Naive B cell (primary cell): ENCODE data around the gene SLCO4A1. TPM values are rescaled to one million over a fixed set of nuclear protein-coding genes. Genes with fewer than 3 reads are reported as not detected.

ENCODE experiments used
- ATAC-seq, 2 donors: fragments of 150-1000 bp; cut with Tn5 transposase; 2 replicates each; pipeline ENCODE4 v1.10.0; 2021; ENCODE audit warnings: low read depth in 2 of 2, mild to moderate bottlenecking in 2 of 2, moderate library complexity in 2 of 2
- DNase-seq: peaks from one replicate; pipeline ENCODE4 v3.0.0; 2022
- H3K27ac Mint-ChIP-seq, 6 donors: one replicate each; pipeline ENCODE4 v1.8.0; 2020 to 2022; ENCODE audit warnings: mild to moderate bottlenecking in 6 of 6, mixed read lengths in 6 of 6, moderate library complexity in 5 of 6, inconsistent platforms in 2 of 6
- H3K27me3 Mint-ChIP-seq, 3 donors: one replicate each; pipeline ENCODE4 v1.8.0; 2021 to 2022; ENCODE audit warnings: mixed read lengths in 3 of 3, mild to moderate bottlenecking in 1 of 3
- H3K36me3 Mint-ChIP-seq, 2 donors: one replicate each; pipeline ENCODE4 v1.8.0; 2020 to 2022; ENCODE audit warnings: mixed read lengths in 2 of 2, inconsistent platforms in 1 of 2, mild to moderate bottlenecking in 1 of 2
- H3K4me1 Mint-ChIP-seq, 3 donors: one replicate each; pipeline ENCODE4 v1.8.0; 2020 to 2022; ENCODE audit warnings: mixed read lengths in 3 of 3, inconsistent platforms in 1 of 3, mild to moderate bottlenecking in 1 of 3, moderate library complexity in 1 of 3
- H3K4me3 Mint-ChIP-seq, 8 donors: one replicate each; pipeline ENCODE4 v1.8.0; 2020 to 2022; ENCODE audit warnings: mild to moderate bottlenecking in 8 of 8, mixed read lengths in 8 of 8, moderate library complexity in 8 of 8, inconsistent platforms in 2 of 8
- H3K9me3 Mint-ChIP-seq, 7 donors: one replicate each; pipeline ENCODE4 v1.8.0; 2020 to 2022; ENCODE audit warnings: mixed read lengths in 7 of 7, mild to moderate bottlenecking in 5 of 7, inconsistent platforms in 2 of 7, moderate library complexity in 1 of 7
- polyA plus RNA-seq, 6 donors: library from polyadenylated mRNA; unstranded; fragments of 300-500 nt; fragmentation: Illumina TruSeq; gene quantifications; one replicate each; pipeline ENCODE4 v1.2.3, GENCODE V29; 2021; ENCODE audit warnings: low read depth in 6 of 6

Gene SLCO4A1
- polyA plus RNA-seq, 6 donors from 2014 or later = 0.29 to 4.6 (median 0.91) TPM

DNA sequence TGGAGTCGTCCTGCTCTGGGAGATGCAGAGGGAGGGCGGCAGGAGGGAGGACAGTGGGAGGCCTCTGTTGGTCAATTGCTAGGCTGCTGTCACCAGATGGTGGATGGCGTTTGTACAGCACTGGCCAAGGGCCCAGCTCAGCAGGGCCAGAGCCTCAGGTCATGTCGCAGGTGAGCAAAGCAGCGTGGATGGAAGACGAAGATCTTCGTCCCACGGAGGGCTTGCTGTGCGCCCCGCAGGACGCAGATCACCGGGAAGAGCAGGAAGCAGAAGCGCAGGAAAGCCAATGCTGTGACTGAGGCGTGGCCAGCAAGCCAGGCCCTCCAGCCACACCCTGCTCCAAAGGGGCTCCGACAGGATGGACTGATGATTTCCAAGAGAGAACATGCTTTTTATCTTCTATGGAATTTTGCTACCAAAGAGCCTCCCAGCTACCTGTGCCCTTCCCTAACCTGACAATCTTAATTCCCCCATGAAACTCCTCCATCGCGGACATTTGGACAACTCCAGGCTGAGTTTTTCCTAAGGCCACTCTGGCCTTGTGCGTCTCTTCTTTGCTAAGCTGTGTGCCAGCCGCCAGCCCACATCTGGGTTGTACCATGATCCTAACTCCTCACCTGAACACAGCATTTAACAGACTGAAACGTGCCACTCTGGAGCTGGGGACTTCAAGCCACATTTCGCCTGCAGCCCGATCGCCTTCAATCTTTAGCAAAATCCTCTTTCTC is 3.5 kb upstream of the SLCO4A1 start:
- peak overlapping the region in 1 of 6 donors; percentile 42 for H3K27ac Mint-ChIP-seq
- DNase-seq = no peak
- no peaks in the 10 kb centered on the region for H3K36me3 Mint-ChIP-seq
- H3K4me1 Mint-ChIP-seq = peaks cover 8 to 14% (median 8%) of the 10 kb centered on the region in 3 donors
- H3K4me3 Mint-ChIP-seq = peak overlapping the region in 2 of 8 donors; percentile 18 to 65
- no peaks in the 10 kb centered on the region for H3K9me3 Mint-ChIP-seq
- peaks cover 17 to 39% (median 19%) of the 10 kb centered on the region in 3 donors for H3K27me3 Mint-ChIP-seq
- ATAC-seq = no peak

DNA sequence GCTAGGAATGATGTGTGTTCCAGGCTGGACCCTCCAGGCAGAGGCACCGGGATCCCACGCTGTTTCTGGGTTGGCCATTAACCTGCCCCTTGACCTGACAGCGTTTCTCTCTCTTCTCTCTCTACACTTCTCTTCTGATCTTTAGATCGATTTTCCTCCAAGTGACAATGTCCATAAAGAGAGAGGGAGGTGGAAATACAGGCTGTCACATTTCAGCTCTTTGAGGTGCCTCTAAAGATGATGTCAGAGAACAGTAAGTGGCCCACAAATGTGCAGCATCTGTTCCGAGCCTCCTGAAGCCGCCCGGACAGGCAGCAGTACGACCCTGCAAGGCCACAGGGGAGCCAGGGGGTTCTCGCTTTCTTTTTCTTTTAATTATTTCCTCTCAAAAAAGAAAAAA is 2.5 kb upstream of the SLCO4A1 start:
- Mint-ChIP-seq H3K9me3 (no peaks in the 10 kb centered on the region), H3K4me1 (peaks cover 8 to 14% (median 10%) of the 10 kb centered on the region in 3 donors), H3K27ac (no peak overlapping the region), H3K4me3 (peak overlapping the region in 2 of 8 donors; percentile 24 to 65), H3K27me3 (peaks cover 17 to 32% (median 17%) of the 10 kb centered on the region in 3 donors), H3K36me3 (no peaks in the 10 kb centered on the region)
- DNase-seq (no peak), ATAC-seq (no peak)

DNA sequence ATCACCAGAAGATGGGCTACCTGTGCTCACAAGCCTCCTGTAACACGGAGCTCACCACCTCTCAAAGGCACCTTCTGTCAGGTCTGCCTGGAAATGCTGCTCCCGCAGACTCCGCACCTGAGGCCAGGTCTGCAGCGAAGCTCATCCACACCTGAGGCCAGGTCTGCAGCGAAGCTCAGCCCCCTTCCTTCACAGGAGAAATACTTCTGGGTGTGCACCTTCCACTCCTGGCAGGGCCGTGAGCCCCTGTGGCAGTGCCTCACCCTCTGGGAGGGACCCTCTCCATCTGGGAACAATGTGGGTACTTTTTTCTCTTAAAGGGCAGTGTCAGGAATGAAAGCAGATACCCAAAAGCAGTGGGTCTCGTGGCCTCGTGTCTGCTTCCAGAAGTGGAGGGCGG is 1.4 kb upstream of the SLCO4A1 start:
- no peaks in the 10 kb centered on the region for H3K9me3 Mint-ChIP-seq
- H3K27ac Mint-ChIP-seq = peak overlapping the region in 1 of 6 donors; percentile 62
- H3K36me3 Mint-ChIP-seq = no peaks in the 10 kb centered on the region
- H3K4me3 Mint-ChIP-seq = peak overlapping the region in 3 of 8 donors; percentile 15 to 84 (median 24)
- H3K4me1 Mint-ChIP-seq = peaks cover 8 to 11% (median 8%) of the 10 kb centered on the region in 3 donors
- peaks cover 6 to 21% (median 13%) of the 10 kb centered on the region in 3 donors for H3K27me3 Mint-ChIP-seq
- ATAC-seq = no peak
- no peak for DNase-seq

DNA sequence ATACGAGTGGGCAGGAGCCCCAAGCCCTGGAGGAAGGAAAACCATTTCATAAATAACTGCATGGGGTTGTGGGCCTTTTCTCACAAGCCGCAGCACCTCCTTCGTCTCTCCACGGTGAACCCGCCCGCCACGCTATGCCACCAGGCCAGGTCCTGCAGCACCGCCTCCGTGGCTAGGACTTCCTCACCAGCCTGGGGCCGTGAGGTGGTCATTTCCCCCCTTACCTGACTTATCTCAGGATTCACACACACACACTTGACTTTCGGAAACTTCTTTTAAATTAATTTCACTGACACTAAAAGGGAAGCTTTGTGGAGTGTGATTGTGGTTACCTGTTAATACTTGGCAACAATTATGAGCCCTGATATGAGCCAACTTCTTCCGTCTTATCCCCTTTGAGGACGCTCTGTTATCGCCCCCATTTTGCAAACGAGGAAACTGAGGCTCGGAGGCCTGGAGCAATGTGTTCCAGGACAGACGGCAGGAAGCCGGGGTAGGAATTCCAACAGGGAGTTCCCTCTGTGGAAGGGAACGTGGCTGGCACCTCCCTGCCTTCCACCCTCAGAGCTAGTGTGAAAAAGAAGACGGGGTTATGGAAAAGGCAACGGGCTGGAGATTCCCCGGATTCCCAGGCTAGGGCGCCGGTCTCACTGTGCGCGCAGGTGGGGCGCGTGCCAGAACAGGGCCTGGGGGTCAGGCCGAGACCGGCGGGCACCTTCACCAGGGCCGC is 817 bp upstream of the SLCO4A1 start:
- no peaks in the 10 kb centered on the region for H3K9me3 Mint-ChIP-seq
- H3K27me3 Mint-ChIP-seq = peaks cover under 1 to 15% (median 13%) of the 10 kb centered on the region in 3 donors
- H3K36me3 Mint-ChIP-seq = no peaks in the 10 kb centered on the region
- no peak for DNase-seq
- H3K4me3 Mint-ChIP-seq = peak overlapping the region; percentile 82 to 93 (median 85)
- ATAC-seq = no peak
- peak overlapping the region in 5 of 6 donors; percentile 39 to 84 (median 62) for H3K27ac Mint-ChIP-seq
- H3K4me1 Mint-ChIP-seq = peaks cover 8 to 11% (median 8%) of the 10 kb centered on the region in 3 donors

DNA sequence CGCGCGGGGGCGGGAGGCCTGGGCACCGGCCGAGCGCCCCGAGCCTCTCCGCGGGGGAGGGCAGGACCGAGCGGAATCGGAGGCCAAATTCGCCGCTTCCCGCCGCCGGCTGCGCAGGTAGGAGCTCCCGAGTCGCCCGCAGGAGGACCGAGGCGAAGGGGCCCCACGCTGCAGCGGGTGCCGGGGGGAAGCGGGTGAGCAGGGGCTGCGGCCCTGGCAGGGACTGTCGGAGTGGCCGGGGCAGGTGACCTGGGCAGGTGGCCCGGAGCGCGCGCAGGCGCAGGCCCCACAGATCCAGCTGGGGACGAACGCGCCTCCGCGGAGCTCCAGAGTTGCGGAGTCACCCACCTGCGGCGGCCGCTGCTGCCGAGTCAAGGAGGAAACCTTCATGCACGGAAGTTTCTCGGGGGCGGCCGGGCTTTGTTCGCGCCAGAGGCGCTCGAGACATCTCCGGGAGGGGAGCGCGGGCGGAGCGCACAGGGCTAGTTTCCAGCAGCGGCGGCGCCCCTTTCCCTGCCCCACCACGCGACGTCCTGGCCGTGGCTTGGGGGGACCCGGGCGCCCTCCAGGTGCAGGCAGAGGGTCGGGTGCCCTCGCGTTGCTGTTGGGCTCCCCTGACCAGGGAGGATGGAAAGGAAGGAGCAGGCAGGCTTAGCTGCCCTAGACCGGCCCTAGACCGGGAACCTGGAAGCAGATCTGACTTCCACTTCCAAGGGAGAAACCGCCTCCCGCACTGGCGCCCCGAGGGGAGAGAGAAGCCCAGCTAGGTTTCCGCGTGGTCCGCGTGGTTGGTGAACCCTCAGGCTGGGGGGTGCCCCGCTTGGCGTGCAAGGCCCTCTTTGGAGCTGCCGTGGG is 590 bp downstream of the SLCO4A1 start:
- peaks cover 16 to 18% (median 16%) of the 10 kb centered on the region in 3 donors for H3K4me1 Mint-ChIP-seq
- peak; percentile 37 to 38 for ATAC-seq

DNA sequence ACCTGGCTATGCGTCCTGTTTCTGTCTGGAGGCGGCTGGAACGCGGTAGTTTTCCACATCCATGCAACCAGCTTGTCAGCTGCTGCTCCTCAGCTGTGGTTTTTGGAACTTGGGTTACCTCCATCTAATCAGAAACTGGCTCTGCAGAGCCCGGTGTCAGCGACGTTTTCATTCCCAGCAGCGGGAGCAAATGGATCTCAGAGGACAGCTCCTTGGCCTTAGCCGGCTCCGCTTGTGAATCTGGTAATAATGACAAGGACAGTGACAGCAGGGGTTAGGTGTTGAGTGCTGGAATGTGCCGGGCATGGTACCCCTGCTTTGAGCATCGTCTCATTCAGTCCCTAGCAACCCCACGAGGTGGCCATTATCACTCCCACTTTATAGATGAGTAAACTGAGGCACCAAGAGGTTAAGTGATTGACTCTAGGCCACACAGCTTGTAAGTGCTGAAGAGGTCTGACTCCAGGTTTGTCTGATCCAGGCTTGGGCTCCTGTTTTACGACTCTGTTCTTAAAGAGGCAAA is 1.3 kb downstream of the SLCO4A1 start:
- Mint-ChIP-seq H3K4me3 (peak overlapping the region; percentile 52 to 84 (median 76)), H3K27ac (peak overlapping the region in 1 of 6 donors; percentile 54), H3K9me3 (no peaks in the 10 kb centered on the region), H3K4me1 (peaks cover 16 to 18% (median 16%) of the 10 kb centered on the region in 3 donors), H3K27me3 (peaks cover 0 to 5% (median 5%) of the 10 kb centered on the region in 3 donors), H3K36me3 (no peaks in the 10 kb centered on the region)
- DNase-seq (no peak), ATAC-seq (no peak)

More for the DNA sequence above, 590 bp downstream of the SLCO4A1 start:
- peak overlapping the region in 2 of 6 donors; percentile 62 to 65 for H3K27ac Mint-ChIP-seq
- H3K9me3 Mint-ChIP-seq = no peaks in the 10 kb centered on the region
- no peaks in the 10 kb centered on the region for H3K36me3 Mint-ChIP-seq
- peak; percentile 46 for DNase-seq
- H3K4me3 Mint-ChIP-seq = peak overlapping the region; percentile 45 to 93 (median 82)
- H3K27me3 Mint-ChIP-seq = peaks cover 0 to 5% (median 5%) of the 10 kb centered on the region in 3 donors

DNA sequence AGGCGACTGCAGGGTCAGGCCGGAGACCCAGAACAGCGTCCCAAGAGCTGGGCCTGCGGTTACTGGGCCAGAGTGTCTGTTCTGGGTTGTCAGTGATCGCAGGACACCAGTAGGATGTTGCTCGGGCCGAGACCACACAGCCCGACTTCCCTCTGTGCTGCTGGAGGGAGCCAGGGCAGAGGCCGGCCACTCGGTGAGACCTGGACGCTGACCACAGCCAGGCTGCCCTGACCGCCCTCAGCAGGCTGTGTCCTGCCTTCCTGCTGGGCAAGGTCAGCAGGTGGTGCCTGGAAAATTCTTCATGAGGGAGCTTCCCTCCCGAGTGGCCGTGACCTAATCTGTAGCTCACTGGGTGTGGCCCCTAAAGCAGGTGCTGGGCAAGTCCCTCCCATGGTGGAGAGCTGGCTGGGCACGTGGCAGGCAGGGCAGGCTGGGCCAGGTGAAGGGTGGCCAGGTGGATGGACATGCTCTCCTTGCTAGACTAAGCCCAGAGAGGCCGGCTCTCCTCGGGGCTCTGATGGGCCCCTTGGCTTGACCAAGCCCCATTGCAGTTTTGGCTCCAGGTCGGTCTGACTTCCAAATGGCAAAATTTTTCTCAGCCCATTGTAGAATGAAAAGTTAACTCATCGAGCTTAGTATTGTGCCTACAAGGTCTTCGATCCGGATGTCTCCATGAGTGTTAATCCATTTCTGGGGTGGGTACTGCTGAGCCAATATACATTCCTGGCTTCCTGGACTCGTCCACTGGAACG is 1.9 kb downstream of the SLCO4A1 start:
- Mint-ChIP-seq H3K27ac (peak overlapping the region in 1 of 6 donors; percentile 63), H3K27me3 (peaks cover 0 to 5% (median under 1%) of the 10 kb centered on the region in 3 donors), H3K4me3 (peak overlapping the region in 5 of 8 donors; percentile 53 to 83 (median 71)), H3K4me1 (peaks cover 16 to 23% (median 16%) of the 10 kb centered on the region in 3 donors), H3K36me3 (no peaks in the 10 kb centered on the region), H3K9me3 (no peaks in the 10 kb centered on the region)
- ATAC-seq = no peak
- no peak for DNase-seq

DNA sequence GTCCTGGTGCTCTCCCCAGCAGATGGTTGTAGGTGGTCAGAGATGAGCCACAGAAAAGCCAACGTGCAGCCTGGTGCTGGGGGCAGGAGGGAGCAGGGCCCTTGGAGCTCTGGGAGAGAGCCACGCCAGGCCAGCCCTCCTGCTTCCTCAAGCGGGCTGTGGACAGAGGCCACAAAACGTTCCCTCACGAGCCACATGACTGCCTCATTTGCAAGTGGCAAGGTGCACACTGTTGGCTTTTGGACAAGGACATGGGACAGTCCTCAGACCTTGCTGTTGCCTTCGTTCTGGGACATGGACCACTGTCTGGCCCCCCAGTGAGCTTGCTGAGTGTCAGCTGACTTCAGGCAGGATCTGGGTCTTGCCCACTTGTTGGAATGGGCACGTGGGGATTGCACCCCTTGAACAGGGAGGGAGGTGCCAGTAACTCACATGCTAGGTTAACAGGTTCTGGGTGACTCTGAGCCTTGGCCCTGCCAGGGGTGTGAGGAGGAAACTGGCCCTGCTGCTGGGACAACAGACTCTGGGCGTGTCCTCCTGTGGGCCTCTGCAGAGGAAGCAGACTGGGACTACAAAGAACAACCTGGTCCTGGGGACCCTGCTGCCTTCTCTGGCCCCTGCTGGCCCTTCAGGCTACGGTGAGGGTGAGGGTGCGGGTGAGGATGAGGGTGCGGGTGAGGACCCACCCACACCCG is 2.6 kb downstream of the SLCO4A1 start:
- Mint-ChIP-seq H3K4me3 (peak overlapping the region in 4 of 8 donors; percentile 6 to 83 (median 46)), H3K27me3 (peaks cover 0 to 5% (median 0%) of the 10 kb centered on the region in 3 donors), H3K9me3 (no peaks in the 10 kb centered on the region), H3K27ac (peak overlapping the region in 1 of 6 donors; percentile 63), H3K36me3 (no peaks in the 10 kb centered on the region), H3K4me1 (peaks cover 16 to 28% (median 19%) of the 10 kb centered on the region in 3 donors)
- ATAC-seq = no peak
- no peak for DNase-seq

DNA sequence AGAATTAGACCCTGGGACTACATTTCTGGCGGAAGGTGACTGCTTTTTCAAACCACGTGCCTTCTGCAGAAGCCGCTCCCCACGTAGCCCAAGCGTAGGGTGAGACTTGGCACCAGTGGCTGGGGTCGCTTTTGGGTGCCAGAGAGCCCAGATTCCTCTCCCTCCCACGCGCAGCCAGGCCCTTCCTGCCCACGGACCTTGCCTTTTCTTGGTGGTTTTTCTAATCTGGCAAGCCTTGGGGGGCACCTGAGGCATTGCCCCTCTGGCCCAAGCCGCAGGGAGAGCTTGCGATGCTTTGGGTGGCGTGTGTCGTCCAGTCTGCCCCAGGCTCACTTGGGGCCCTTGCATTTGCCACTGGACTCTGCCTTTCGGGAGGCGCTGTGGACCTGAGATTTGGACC is 3.3 kb downstream of the SLCO4A1 start:
- H3K4me1 Mint-ChIP-seq = peaks cover 16 to 35% (median 23%) of the 10 kb centered on the region in 3 donors

DNA sequence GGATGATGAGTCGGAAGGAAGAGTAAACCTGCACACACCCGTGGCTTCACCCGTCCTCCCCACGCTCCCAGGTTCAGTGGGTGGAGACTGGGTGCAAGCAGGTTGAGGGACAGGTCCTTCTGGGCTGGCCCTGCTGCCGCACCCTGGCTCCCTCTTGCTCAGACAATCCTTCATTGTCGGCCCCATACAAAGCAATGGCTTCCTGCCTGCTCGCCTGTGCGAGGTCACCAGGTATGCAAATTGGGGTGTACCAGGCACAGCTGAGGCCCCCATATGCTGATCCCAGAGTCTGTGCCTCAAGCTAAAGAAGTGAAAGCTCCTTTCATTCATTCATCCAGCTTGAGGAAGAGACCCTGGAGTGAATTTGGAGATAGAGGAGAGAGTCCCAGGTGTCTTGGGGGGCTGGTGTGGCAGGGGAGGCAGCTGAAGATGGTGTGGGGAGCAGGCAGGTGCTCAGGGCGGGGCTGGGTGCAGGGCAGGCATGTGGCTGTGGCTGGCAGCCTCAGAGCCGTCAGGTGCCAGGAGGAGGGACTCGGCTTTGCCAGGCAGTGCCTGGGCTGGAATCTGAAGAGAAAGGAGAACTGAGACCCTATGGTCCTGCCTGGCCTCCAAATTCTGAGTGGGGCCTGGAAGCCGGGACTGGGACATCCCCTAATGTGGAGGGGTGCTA is 4.7 kb downstream of the SLCO4A1 start:
- H3K4me3 Mint-ChIP-seq = peak overlapping the region in 3 of 8 donors; percentile 30 to 45 (median 41)
- H3K4me1 Mint-ChIP-seq = peaks cover 20 to 42% (median 28%) of the 10 kb centered on the region in 3 donors
- H3K9me3 Mint-ChIP-seq = no peaks in the 10 kb centered on the region
- no peak for ATAC-seq
- H3K27ac Mint-ChIP-seq = peak overlapping the region in 4 of 6 donors; percentile 10 to 91 (median 80)
- H3K36me3 Mint-ChIP-seq = no peaks in the 10 kb centered on the region
- no peaks in the 10 kb centered on the region for H3K27me3 Mint-ChIP-seq
- DNase-seq = no peak

More for the DNA sequence above, 3.3 kb downstream of the SLCO4A1 start:
- Mint-ChIP-seq H3K4me3 (no peak overlapping the region), H3K36me3 (no peaks in the 10 kb centered on the region), H3K9me3 (no peaks in the 10 kb centered on the region), H3K27me3 (peaks cover 0 to 5% (median 0%) of the 10 kb centered on the region in 3 donors), H3K27ac (no peak overlapping the region)
- DNase-seq (no peak), ATAC-seq (no peak)

DNA sequence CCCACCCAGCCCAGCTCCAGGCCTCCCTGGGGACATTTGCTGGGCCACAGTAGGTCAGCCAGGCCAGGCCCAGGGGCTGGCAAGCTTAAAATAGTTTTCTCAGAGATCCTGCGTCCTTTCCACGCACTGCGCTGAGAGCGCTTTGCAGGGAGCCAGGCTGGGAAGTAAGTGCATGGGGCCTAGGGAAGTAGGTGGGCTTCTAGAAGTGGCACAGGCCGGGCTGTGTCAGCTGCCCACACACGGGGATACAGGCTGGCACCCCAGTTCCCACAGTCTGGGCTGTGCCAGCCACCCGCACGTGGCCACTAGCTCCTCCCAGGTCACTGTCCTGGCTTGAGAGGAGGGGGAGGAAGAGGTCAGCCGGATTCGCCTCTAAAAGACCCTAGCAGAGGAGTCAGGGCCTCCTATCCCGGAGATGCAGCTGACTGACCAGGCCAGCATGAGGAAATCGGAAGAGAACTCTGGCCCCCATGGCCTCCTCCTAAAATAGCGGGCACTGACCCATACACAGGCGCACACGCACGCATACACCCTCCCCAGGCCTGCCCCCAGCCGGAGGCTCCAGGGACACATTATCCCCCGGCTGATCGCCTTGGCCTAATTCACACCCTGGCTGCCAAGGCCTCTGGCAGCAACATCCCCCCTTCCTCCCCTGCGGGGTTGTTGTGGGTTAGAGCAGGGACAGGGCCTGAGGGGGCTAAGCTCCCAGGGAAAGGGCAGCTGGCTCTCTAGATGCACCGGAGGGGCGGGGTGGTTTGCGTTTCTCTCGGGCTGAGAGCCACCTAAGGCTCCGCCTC is 5.4 kb downstream of the SLCO4A1 start:
- Mint-ChIP-seq H3K9me3 (no peaks in the 10 kb centered on the region), H3K4me1 (peaks cover 22 to 49% (median 35%) of the 10 kb centered on the region in 3 donors), H3K36me3 (no peaks in the 10 kb centered on the region), H3K27ac (peak overlapping the region in 2 of 6 donors; percentile 70 to 91), H3K27me3 (no peaks in the 10 kb centered on the region), H3K4me3 (no peak overlapping the region)
- DNase-seq (no peak), ATAC-seq (no peak)
